Uterus (tissue), 4 donors: ENCODE results near the gene SSTR3. TPM values are rescaled to one million over a fixed set of nuclear protein-coding genes. Genes with fewer than 3 reads are reported as not detected.

Experiments
- DNase-seq, 2 donors: peaks; one replicate each; pipeline ENCODE4 v3.0.0-alpha.2; 2019 to 2020
- H3K27ac ChIP-seq, 2 donors: fragments of 200-600 bp; sonication (generic); 1 replicate in 1 of 2; 2 replicates in 1 of 2; pipeline ENCODE4 v1.5.1; 2016 to 2018
- H3K27me3 ChIP-seq, 2 donors: fragments of 200-600 bp; sonication (generic); one replicate each; pipeline ENCODE4 v1.5.1; 2018 to 2019; ENCODE audit warnings: control low read depth in 1 of 2
- H3K36me3 ChIP-seq, 2 donors: fragments of 200-600 bp; sonication (generic); one replicate each; pipeline ENCODE4 v1.5.1; 2019; ENCODE audit warnings: control low read depth in 1 of 2
- H3K4me1 ChIP-seq, 2 donors: fragments of 200-600 bp; sonication (generic); one replicate each; pipeline ENCODE4 v1.5.1; 2018 to 2019; ENCODE audit warnings: control low read depth in 1 of 2
- H3K4me3 ChIP-seq, 2 donors: fragments of 200-600 bp; sonication (generic); 1 replicate in 1 of 2; 2 replicates in 1 of 2; pipeline ENCODE4 v1.5.1; 2018 to 2019; ENCODE audit warnings: mild to moderate bottlenecking in 1 of 2
- H3K9me3 ChIP-seq, 2 donors: fragments of 200-600 bp; sonication (generic); one replicate each; pipeline ENCODE4 v1.5.1; 2019; ENCODE audit warnings: control low read depth in 1 of 2
- POLR2A ChIP-seq, 2 donors: fragments of 450-650 bp; IDR thresholded peaks; one replicate each; pipeline ENCODE4 v1.6.1; 2016; ENCODE audit warnings: antibody characterized with exemption in 2 of 2, mild to moderate bottlenecking in 1 of 2, moderate library complexity in 1 of 2
- intact Hi-C: fragments of 100-400 bp; cut with DNase I; formaldehyde crosslinking; loops from one replicate; pipeline ENCODE4 v1.15.1; 2023; ENCODE audit warnings: low total_unique reads
- total RNA-seq, 4 donors: library from RNA; depleted of rRNA in 3 of 4; stranded (reverse); fragments of >200 nt in 3 of 4; gene quantifications; one replicate each; pipeline versions ENCODE4 v1.1.0 to v1.2.4, GENCODE V29; 2014 to 2023
- TF ChIP-seq, protein P1 (sequence below), 4 experiments: fragments of 200-600 bp in 2 of 4; fragments of 450-650 bp in 2 of 4; sonication (generic) in 2 of 4; IDR thresholded peaks; one replicate each; pipeline ENCODE4 v1.5.1; 2016 to 2019; ENCODE audit warnings: antibody characterized with exemption in 4 of 4, mild to moderate bottlenecking in 2 of 4, moderate library complexity in 1 of 4
- donor health status: DM: yes; HTN: yes; CAD: no.

Gene SSTR3
- total RNA-seq, 4 donors from 2014 or later = under 0.01 to 5.8 (median 3.1) TPM; not detected in 1

GRCh38 chr22:37242395-37242918 lies 30.2 kb upstream of the SSTR3 start:
- TF ChIP-seq, protein P1, sequence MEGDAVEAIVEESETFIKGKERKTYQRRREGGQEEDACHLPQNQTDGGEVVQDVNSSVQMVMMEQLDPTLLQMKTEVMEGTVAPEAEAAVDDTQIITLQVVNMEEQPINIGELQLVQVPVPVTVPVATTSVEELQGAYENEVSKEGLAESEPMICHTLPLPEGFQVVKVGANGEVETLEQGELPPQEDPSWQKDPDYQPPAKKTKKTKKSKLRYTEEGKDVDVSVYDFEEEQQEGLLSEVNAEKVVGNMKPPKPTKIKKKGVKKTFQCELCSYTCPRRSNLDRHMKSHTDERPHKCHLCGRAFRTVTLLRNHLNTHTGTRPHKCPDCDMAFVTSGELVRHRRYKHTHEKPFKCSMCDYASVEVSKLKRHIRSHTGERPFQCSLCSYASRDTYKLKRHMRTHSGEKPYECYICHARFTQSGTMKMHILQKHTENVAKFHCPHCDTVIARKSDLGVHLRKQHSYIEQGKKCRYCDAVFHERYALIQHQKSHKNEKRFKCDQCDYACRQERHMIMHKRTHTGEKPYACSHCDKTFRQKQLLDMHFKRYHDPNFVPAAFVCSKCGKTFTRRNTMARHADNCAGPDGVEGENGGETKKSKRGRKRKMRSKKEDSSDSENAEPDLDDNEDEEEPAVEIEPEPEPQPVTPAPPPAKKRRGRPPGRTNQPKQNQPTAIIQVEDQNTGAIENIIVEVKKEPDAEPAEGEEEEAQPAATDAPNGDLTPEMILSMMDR (IDR thresholded peaks at IDR 0.05) = no peak
- TF ChIP-seq POLR2A (IDR thresholded peaks at IDR 0.05) = no peak
- no peaks in the 10 kb centered on the region for H3K36me3 ChIP-seq
- no peaks in the 10 kb centered on the region for H3K27me3 ChIP-seq
- intact Hi-C loops = no loop called here
- no peaks in the 10 kb centered on the region for H3K9me3 ChIP-seq
- no peaks in the 10 kb centered on the region for H3K4me1 ChIP-seq
- DNase-seq = peak in 1 of 2 donors; percentile 32
- no peak overlapping the region for H3K27ac ChIP-seq
- H3K4me3 ChIP-seq = no peak overlapping the region

GRCh38 chr22:37241351-37242142 lies 29.3 kb upstream of the SSTR3 start:
- Histone ChIP-seq H3K4me3 (no peak overlapping the region), H3K4me1 (no peaks in the 10 kb centered on the region), H3K27me3 (no peaks in the 10 kb centered on the region), H3K9me3 (no peaks in the 10 kb centered on the region), H3K27ac (no peak overlapping the region), H3K36me3 (no peaks in the 10 kb centered on the region)
- intact Hi-C loops = no loop called here
- DNase-seq = no peak
- TF ChIP-seq, protein P1 (IDR thresholded peaks at IDR 0.05) = no peak
- no peak for TF ChIP-seq POLR2A (IDR thresholded peaks at IDR 0.05)

- no peak for DNase-seq
- Histone ChIP-seq H3K9me3 (no peaks in the 10 kb centered on the region), H3K4me3 (no peak overlapping the region), H3K4me1 (no peaks in the 10 kb centered on the region), H3K27me3 (no peaks in the 10 kb centered on the region), H3K27ac (no peak overlapping the region), H3K36me3 (no peaks in the 10 kb centered on the region)
- no peak for TF ChIP-seq POLR2A (IDR thresholded peaks at IDR 0.05)
- TF ChIP-seq, protein P1 (IDR thresholded peaks at IDR 0.05) = no peak
- intact Hi-C loops = no loop called here
These were observed 28.7 kb upstream of the SSTR3 start for GRCh38 chr22:37240941-37241320.

DNA sequence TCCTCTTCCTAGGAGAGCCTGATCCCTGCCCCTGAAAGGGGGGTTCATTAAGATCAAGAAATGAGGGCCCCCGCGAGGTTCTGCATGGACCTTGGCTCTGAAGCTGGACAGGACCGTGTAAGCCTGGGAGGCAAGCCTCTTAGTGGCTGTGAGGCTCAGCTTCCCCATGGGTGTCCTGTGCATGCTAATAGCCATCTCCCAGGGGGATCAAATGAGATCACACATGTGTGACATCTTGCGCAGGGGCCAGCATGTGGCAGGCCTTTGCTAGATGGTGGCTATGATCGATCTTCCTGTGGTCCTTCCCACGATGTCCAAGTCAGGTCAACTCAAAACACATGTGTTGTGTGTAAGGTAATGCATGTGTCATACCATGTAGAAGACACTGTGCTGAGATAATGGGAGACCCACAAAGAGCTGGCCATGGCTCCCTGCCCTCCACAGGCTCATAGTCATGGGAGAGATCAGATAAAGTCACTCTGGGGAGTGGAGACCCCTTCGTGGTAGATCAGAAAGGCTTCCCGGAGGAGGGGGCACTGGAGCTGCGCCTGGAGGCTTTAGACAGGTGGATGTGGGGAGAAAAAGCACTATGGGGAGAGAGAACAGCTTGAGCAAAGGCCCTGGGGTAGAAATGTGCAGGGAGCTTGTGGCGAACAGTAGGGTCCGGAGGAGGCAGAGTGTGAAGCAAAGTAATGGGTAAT lies 28.1 kb upstream of the SSTR3 start:
- Histone ChIP-seq H3K36me3 (no peaks in the 10 kb centered on the region), H3K4me3 (no peak overlapping the region), H3K9me3 (no peaks in the 10 kb centered on the region), H3K4me1 (no peaks in the 10 kb centered on the region), H3K27ac (no peak overlapping the region), H3K27me3 (no peaks in the 10 kb centered on the region)
- no peak for DNase-seq
- intact Hi-C loops = no loop called here
- TF ChIP-seq POLR2A (IDR thresholded peaks at IDR 0.05) = no peak
- TF ChIP-seq, protein P1 (IDR thresholded peaks at IDR 0.05) = no peak
